Panc1 (cell line): ENCODE data around the gene PAIP1.

Experiments used
- CTCF ChIP-seq: fragments of 450-650 bp; IDR thresholded peaks from 2 replicates; pipeline ENCODE4 v1.5.1; 2017; ENCODE audit warnings: mild to moderate bottlenecking
- POLR2AphosphoS5 ChIP-seq: IDR thresholded peaks from 2 replicates; pipeline ENCODE4 v1.6.1; 2012; ENCODE audit warnings: mild to moderate bottlenecking, low read depth, low read length, moderate library complexity
- SIN3A ChIP-seq: IDR thresholded peaks from 2 replicates; pipeline ENCODE4 v1.6.1; 2012; ENCODE audit warnings: low read depth, mild to moderate bottlenecking, low read length, moderate library complexity, borderline replicate concordance; ENCODE audit not compliant: insufficient read depth
- TCF7L2 ChIP-seq: IDR thresholded peaks from 2 replicates; pipeline ENCODE4 v1.6.1; 2011; ENCODE audit warnings: mild to moderate bottlenecking, low read depth, low read length, inconsistent platforms
- TF ChIP-seq, protein P1 (sequence below), 2 experiments: IDR thresholded peaks; 2 replicates each; pipeline ENCODE4 v1.6.1; 2011 to 2012; ENCODE audit warnings: low read depth in 2 of 2, control low read depth in 1 of 2, low read length in 1 of 2, mild to moderate bottlenecking in 1 of 2, moderate library complexity in 1 of 2; ENCODE audit not compliant: insufficient read depth in 1 of 2

GRCh38 chr5:43548358-43548757, 8.5 kb downstream of the PAIP1 start:
- TF ChIP-seq POLR2AphosphoS5 (no peak), CTCF (no peak), SIN3A (no peak), TCF7L2 (no peak)
- TF ChIP-seq, protein P1, sequence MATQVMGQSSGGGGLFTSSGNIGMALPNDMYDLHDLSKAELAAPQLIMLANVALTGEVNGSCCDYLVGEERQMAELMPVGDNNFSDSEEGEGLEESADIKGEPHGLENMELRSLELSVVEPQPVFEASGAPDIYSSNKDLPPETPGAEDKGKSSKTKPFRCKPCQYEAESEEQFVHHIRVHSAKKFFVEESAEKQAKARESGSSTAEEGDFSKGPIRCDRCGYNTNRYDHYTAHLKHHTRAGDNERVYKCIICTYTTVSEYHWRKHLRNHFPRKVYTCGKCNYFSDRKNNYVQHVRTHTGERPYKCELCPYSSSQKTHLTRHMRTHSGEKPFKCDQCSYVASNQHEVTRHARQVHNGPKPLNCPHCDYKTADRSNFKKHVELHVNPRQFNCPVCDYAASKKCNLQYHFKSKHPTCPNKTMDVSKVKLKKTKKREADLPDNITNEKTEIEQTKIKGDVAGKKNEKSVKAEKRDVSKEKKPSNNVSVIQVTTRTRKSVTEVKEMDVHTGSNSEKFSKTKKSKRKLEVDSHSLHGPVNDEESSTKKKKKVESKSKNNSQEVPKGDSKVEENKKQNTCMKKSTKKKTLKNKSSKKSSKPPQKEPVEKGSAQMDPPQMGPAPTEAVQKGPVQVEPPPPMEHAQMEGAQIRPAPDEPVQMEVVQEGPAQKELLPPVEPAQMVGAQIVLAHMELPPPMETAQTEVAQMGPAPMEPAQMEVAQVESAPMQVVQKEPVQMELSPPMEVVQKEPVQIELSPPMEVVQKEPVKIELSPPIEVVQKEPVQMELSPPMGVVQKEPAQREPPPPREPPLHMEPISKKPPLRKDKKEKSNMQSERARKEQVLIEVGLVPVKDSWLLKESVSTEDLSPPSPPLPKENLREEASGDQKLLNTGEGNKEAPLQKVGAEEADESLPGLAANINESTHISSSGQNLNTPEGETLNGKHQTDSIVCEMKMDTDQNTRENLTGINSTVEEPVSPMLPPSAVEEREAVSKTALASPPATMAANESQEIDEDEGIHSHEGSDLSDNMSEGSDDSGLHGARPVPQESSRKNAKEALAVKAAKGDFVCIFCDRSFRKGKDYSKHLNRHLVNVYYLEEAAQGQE (IDR thresholded peaks at IDR 0.05; ENCODE audit: insufficient read depth in 1 of 2, low read depth in 2 of 2, low read length in 1 of 2) = no peak
